Measurements from ENCODE around the gene SLC43A1.

DNA sequence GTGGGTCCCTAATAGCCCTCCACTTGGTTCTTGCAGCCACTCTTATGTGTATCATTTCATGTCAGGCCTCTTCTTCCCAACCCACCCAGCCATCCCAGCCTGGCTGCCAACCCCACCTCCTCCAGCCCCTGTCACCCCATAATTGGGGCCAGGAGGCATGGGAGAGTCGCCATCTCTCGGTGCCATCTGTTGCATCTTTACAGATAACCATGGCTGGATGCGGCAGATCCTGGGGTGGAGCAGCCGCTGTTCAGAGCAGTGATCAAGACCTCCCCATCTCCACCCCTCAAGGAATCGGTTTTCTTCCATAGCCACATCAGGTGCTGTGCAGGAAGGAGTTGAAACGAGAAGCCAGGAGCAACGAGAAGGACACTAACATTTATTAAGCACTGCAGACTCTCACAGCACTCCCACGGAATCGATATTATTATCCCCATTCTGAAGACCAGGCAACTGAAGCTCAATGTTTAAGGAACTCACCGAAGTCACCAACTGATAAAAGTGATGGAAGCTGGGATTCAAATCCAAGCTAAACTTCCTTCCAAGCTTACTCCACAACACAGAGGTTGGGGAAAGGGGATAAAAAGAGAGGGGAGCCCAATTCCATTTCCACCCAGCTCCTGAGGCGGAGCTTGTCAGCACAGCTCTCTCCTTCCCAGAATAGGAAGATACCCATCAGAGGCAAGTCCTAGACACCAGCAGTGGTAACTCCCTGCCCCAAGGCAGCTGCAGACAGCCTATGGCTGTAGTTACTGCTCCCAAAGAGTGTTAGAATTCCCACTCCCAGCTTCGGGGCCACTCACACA lies 2.7 kb downstream of the SLC43A1 start:
- TF ChIP-seq, protein P1, sequence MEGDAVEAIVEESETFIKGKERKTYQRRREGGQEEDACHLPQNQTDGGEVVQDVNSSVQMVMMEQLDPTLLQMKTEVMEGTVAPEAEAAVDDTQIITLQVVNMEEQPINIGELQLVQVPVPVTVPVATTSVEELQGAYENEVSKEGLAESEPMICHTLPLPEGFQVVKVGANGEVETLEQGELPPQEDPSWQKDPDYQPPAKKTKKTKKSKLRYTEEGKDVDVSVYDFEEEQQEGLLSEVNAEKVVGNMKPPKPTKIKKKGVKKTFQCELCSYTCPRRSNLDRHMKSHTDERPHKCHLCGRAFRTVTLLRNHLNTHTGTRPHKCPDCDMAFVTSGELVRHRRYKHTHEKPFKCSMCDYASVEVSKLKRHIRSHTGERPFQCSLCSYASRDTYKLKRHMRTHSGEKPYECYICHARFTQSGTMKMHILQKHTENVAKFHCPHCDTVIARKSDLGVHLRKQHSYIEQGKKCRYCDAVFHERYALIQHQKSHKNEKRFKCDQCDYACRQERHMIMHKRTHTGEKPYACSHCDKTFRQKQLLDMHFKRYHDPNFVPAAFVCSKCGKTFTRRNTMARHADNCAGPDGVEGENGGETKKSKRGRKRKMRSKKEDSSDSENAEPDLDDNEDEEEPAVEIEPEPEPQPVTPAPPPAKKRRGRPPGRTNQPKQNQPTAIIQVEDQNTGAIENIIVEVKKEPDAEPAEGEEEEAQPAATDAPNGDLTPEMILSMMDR (IDR thresholded peaks at IDR 0.05) = no peak
- TF ChIP-seq POLR2A (IDR thresholded peaks at IDR 0.05) = no peak
